M059J (cell line): Measurements from ENCODE around the gene UGT1A3. TPM values are rescaled to one million over a fixed set of nuclear protein-coding genes. Genes with fewer than 3 reads are reported as not detected.
A peak's percentile ranks its signal among the peaks of the same experiment; 100 is the strongest.
"Not testable (repeated sequence)": the region's sequence is repeated elsewhere in the genome, so short reads cannot be mapped to it uniquely, and the experiment has no call there.

ENCODE experiments used
- DNase-seq: peaks from one replicate; pipeline ENCODE4 v3.0.0-alpha.2; 2012; ENCODE audit warnings: low read depth
- total RNA-seq: library from RNA; depleted of rRNA; stranded (reverse); fragments of >200 nt; shearing (Covaris generic); gene quantifications from 2 replicates; pipeline ENCODE4 v1.2.3, GENCODE V29; 2014

Gene UGT1A3
- total RNA-seq, 1 experiment from 2014 or later: not detected

GRCh38 chr2:233707940-233708644, 20.8 kb upstream of the UGT1A3 start:
- peak; percentile 63 for DNase-seq

GRCh38 chr2:233708942-233709341, 19.9 kb upstream of the UGT1A3 start:
- DNase-seq: no peak

GRCh38 chr2:233711312-233712008, 17.4 kb upstream of the UGT1A3 start:
- DNase-seq: peak; percentile 79

GRCh38 chr2:233712611-233713261, 16.1 kb upstream of the UGT1A3 start, which contains the start of gene UGT1A5:
Gene UGT1A5, plus strand, starts transcription at chr2:233712907. Its CDS starts 85 bp downstream, at chr2:233712992.
- no peak for DNase-seq

- no peak for DNase-seq
These were observed 15.6 kb upstream of the UGT1A3 start for GRCh38 chr2:233713262-233713615.

- peak; percentile 66 for DNase-seq
These were observed 14.7 kb upstream of the UGT1A3 start for GRCh38 chr2:233714121-233714520.

- DNase-seq: no peak
These were observed 10.3 kb upstream of the UGT1A3 start, which contains the start of gene UGT1A4 for GRCh38 chr2:233718552-233718951. Gene UGT1A4, plus strand, starts transcription at chr2:233718736. Its CDS starts 85 bp downstream, at chr2:233718821.

GRCh38 chr2:233736868-233737653, 8.2 kb downstream of the UGT1A3 start:
- not testable (repeated sequence) for DNase-seq

GRCh38 chr2:233740870-233741269, 12.0 kb downstream of the UGT1A3 start:
- no peak for DNase-seq

- DNase-seq: no peak
These were observed 14.8 kb downstream of the UGT1A3 start for GRCh38 chr2:233743464-233744259.

GRCh38 chr2:233745073-233745755, 16.4 kb downstream of the UGT1A3 start:
- no peak for DNase-seq

- not testable (repeated sequence) for DNase-seq
These were observed 17.0 kb downstream of the UGT1A3 start for GRCh38 chr2:233745838-233746237.

GRCh38 chr2:233746475-233747282, 17.8 kb downstream of the UGT1A3 start:
- DNase-seq: peak; percentile 17

GRCh38 chr2:233747283-233747544, 18.4 kb downstream of the UGT1A3 start:
- DNase-seq: no peak

- DNase-seq: not testable (repeated sequence)
These were observed 21.8 kb downstream of the UGT1A3 start for GRCh38 chr2:233750689-233751088.

- not testable (repeated sequence) for DNase-seq
These were observed 22.6 kb downstream of the UGT1A3 start for GRCh38 chr2:233751212-233752009.

- no peak for DNase-seq
These were observed 26.2 kb downstream of the UGT1A3 start for GRCh38 chr2:233754872-233755611.

- DNase-seq: no peak
These were observed 27.7 kb downstream of the UGT1A3 start for GRCh38 chr2:233756429-233757081.
